Measurements from ENCODE around the gene FARP1.

- no peak for TF ChIP-seq POLR2A (IDR thresholded peaks at IDR 0.05)
- no peak for TF ChIP-seq CTCF (IDR thresholded peaks at IDR 0.05)
Observed at GRCh38 chr13:98420554-98421175, 277.8 kb downstream of the FARP1 start.
